ENCODE results near the gene TMEFF1.

TMEFF1 gene

GRCh38 chr9:100575765-100576386 lies 102.9 kb downstream of the TMEFF1 start:
- peak; percentile 92 for DNase-seq (ENCODE audit: low spot score)

- no peak for DNase-seq (ENCODE audit: low spot score)
These were observed 105.0 kb downstream of the TMEFF1 start, which contains the start of gene CAVIN4 for GRCh38 chr9:100577776-100578448. CAVIN4 (plus strand) TSS chr9:100578079; CDS start chr9:100578144, 65 bp downstream.

- no peak for DNase-seq (ENCODE audit: low spot score)
These were observed 105.7 kb downstream of the TMEFF1 start for GRCh38 chr9:100578610-100579009.

- no peak for DNase-seq (ENCODE audit: low spot score)
These were observed 106.7 kb downstream of the TMEFF1 start for GRCh38 chr9:100579665-100580064.

- DNase-seq (ENCODE audit: low spot score): no peak
These were observed 107.3 kb downstream of the TMEFF1 start for GRCh38 chr9:100580257-100580656.

- no peak for DNase-seq (ENCODE audit: low spot score)
These were observed 108.1 kb downstream of the TMEFF1 start for GRCh38 chr9:100581081-100581480.

GRCh38 chr9:100581661-100582060 lies 108.7 kb downstream of the TMEFF1 start:
- no peak for DNase-seq (ENCODE audit: low spot score)

GRCh38 chr9:100583014-100583802 lies 110.3 kb downstream of the TMEFF1 start:
- no peak for DNase-seq (ENCODE audit: low spot score)

GRCh38 chr9:100584951-100585350 lies 112.0 kb downstream of the TMEFF1 start:
- no peak for DNase-seq (ENCODE audit: low spot score)

- DNase-seq (ENCODE audit: low spot score): peak; percentile 80
These were observed 113.1 kb downstream of the TMEFF1 start for GRCh38 chr9:100586093-100586492.

- peak; percentile 65 for DNase-seq (ENCODE audit: low spot score)
These were observed 114.4 kb downstream of the TMEFF1 start for GRCh38 chr9:100587375-100587774.

- no peak for DNase-seq (ENCODE audit: low spot score)
These were observed 116.6 kb downstream of the TMEFF1 start for GRCh38 chr9:100589582-100589981.

GRCh38 chr9:100590481-100590880 lies 117.5 kb downstream of the TMEFF1 start:
- DNase-seq (ENCODE audit: low spot score): no peak

GRCh38 chr9:100591139-100591538 lies 118.2 kb downstream of the TMEFF1 start:
- DNase-seq (ENCODE audit: low spot score): no peak

GRCh38 chr9:100591639-100592412 lies 118.9 kb downstream of the TMEFF1 start:
- no peak for DNase-seq (ENCODE audit: low spot score)

GRCh38 chr9:100595391-100596199 lies 122.6 kb downstream of the TMEFF1 start:
- peak; percentile 72 for DNase-seq (ENCODE audit: low spot score)

- no peak for DNase-seq (ENCODE audit: low spot score)
These were observed 124.3 kb downstream of the TMEFF1 start for GRCh38 chr9:100597236-100597635.

GRCh38 chr9:100598641-100599145 lies 125.7 kb downstream of the TMEFF1 start:
- peak; percentile 91 for DNase-seq (ENCODE audit: low spot score)

- DNase-seq (ENCODE audit: low spot score): no peak
These were observed 127.7 kb downstream of the TMEFF1 start for GRCh38 chr9:100600521-100601079.

GRCh38 chr9:100601216-100601615 lies 128.3 kb downstream of the TMEFF1 start:
- DNase-seq (ENCODE audit: low spot score): peak; percentile 72

GRCh38 chr9:100602342-100602801 lies 129.4 kb downstream of the TMEFF1 start:
- peak; percentile 79 for DNase-seq (ENCODE audit: low spot score)
